HG02981 (cell line): ENCODE data around the gene STAG3.
A peak's percentile ranks its signal among the peaks of the same experiment; 100 is the strongest.
"Not testable (repeated sequence)": the region's sequence is repeated elsewhere in the genome, so short reads cannot be mapped to it uniquely, and the experiment has no call there.

Source experiments
- ATAC-seq: cut with Tn5 transposase; IDR thresholded peaks from one replicate; pipeline ENCODE4 v1.9.1; 2021; ENCODE audit warnings: mild to moderate bottlenecking, moderate library complexity; ENCODE audit not compliant: unreplicated experiment

The STAG3 gene

GRCh38 chr7:100211342-100211780 lies 33.6 kb downstream of the STAG3 start:
- ATAC-seq: peak; percentile 45

- ATAC-seq: no peak
Observed at GRCh38 chr7:100212631-100213286, 35.0 kb downstream of the STAG3 start.

GRCh38 chr7:100213672-100214071 lies 36.0 kb downstream of the STAG3 start:
- no peak for ATAC-seq

GRCh38 chr7:100214356-100214755 lies 36.6 kb downstream of the STAG3 start:
- ATAC-seq: not testable (repeated sequence)

GRCh38 chr7:100215895-100216294 lies 38.2 kb downstream of the STAG3 start:
- ATAC-seq: no peak

- ATAC-seq: peak; percentile 5
Observed at GRCh38 chr7:100217934-100218333, 40.2 kb downstream of the STAG3 start.

GRCh38 chr7:100219271-100219737 lies 41.6 kb downstream of the STAG3 start:
- ATAC-seq: no peak

GRCh38 chr7:100219801-100220585 lies 42.3 kb downstream of the STAG3 start, which contains the start of gene PVRIG:
Gene PVRIG (plus strand): TSS chr7:100219949. CDS start chr7:100219971, 22 bp downstream.
- ATAC-seq: not testable (repeated sequence)

- no peak for ATAC-seq
Observed at GRCh38 chr7:100220586-100221230, 43.0 kb downstream of the STAG3 start.

- peak; percentile 47 for ATAC-seq
Observed at GRCh38 chr7:100221231-100221718, 43.6 kb downstream of the STAG3 start.

GRCh38 chr7:100221767-100222444 lies 44.2 kb downstream of the STAG3 start:
- no peak for ATAC-seq

- ATAC-seq: no peak
Observed at GRCh38 chr7:100222445-100223132, 44.9 kb downstream of the STAG3 start.

- not testable (repeated sequence) for ATAC-seq
Observed at GRCh38 chr7:100223376-100223927, 45.7 kb downstream of the STAG3 start.

GRCh38 chr7:100224891-100225290 lies 47.2 kb downstream of the STAG3 start:
- ATAC-seq: not testable (repeated sequence)

GRCh38 chr7:100234660-100235317 lies 57.1 kb downstream of the STAG3 start:
- ATAC-seq: not testable (repeated sequence)

GRCh38 chr7:100239975-100240374 lies 62.3 kb downstream of the STAG3 start:
- not testable (repeated sequence) for ATAC-seq

- ATAC-seq: not testable (repeated sequence)
Observed at GRCh38 chr7:100243385-100243784, 65.7 kb downstream of the STAG3 start.

GRCh38 chr7:100244988-100245605 lies 67.4 kb downstream of the STAG3 start:
- not testable (repeated sequence) for ATAC-seq
